K562 (cell line): ENCODE measurements around the gene RREB1. TPM values are rescaled to one million over a fixed set of nuclear protein-coding genes. Genes with fewer than 3 reads are reported as not detected.

Source experiments
- ADNP ChIP-seq: fragments of 200-800 bp; sonication (Bioruptor generic); IDR thresholded peaks from 2 replicates; pipeline ENCODE4 v1.6.1; 2016; ENCODE audit warnings: missing genetic modification characterization, missing compliant biosample characterization
- CBFA2T3 ChIP-seq: fragments of 450-650 bp; IDR thresholded peaks from 2 replicates; pipeline ENCODE4 v1.6.1; 2017
- FOXK2 ChIP-seq, 2 experiments: fragments of 450-650 bp; IDR thresholded peaks in 1 of 2; conservative IDR thresholded peaks in 1 of 2; 2 replicates each; pipeline ENCODE4 v1.6.1; 2016; ENCODE audit warnings: low read depth in 2 of 2, mild to moderate bottlenecking in 1 of 2
- RBM34 ChIP-seq: fragments of 200-400 bp; formaldehyde crosslinking; IDR thresholded peaks from 2 replicates; pipeline ENCODE4 v1.6.1; 2018; ENCODE audit warnings: low read length, borderline replicate concordance; ENCODE audit not compliant: insufficient read depth
- SMARCC2 ChIP-seq: fragments of 450-650 bp; IDR thresholded peaks from 2 replicates; pipeline ENCODE4 v1.6.1; 2017; ENCODE audit warnings: antibody characterized with exemption, moderate library complexity, mild to moderate bottlenecking, low read depth
- SP2 ChIP-seq: IDR thresholded peaks from 2 replicates; pipeline ENCODE4 v1.6.1; 2011; ENCODE audit warnings: mild to moderate bottlenecking, low read depth, low read length, moderate library complexity; ENCODE audit not compliant: poor library complexity, severe bottlenecking; ENCODE audit errors: extremely low read depth
- SRF ChIP-seq, 2 experiments: fragments of 250-450, 450-650 bp in 1 of 2; sonication (Bioruptor Pico) in 1 of 2; sonication (generic) in 1 of 2; formaldehyde crosslinking; IDR thresholded peaks; 2 replicates each; pipeline versions ENCODE4 v1.5.0 to v1.5.1; 2020 to 2022; ENCODE audit warnings: mild to moderate bottlenecking in 1 of 2, missing genetic modification reagents in 1 of 2
- TEAD4 ChIP-seq, 2 experiments: sonication (generic) in 1 of 2; formaldehyde crosslinking in 1 of 2; IDR thresholded peaks; 2 replicates each; pipeline versions ENCODE4 v1.6.1 to v1.8.0; 2012 to 2022; ENCODE audit warnings: borderline replicate concordance in 1 of 2, inconsistent platforms in 1 of 2, low read length in 1 of 2, mild to moderate bottlenecking in 1 of 2, missing genetic modification reagents in 1 of 2
- ZBTB33 ChIP-seq: sonication (generic); formaldehyde crosslinking; IDR thresholded peaks from 2 replicates; pipeline ENCODE4 v1.8.1; 2023; ENCODE audit warnings: mild to moderate bottlenecking, missing genetic modification reagents
- ZNF121 ChIP-seq: sonication (generic); formaldehyde crosslinking; conservative IDR thresholded peaks from 2 replicates; pipeline ENCODE4 v1.8.0; 2022; ENCODE audit warnings: missing genetic modification reagents
- ZNF311 ChIP-seq: fragments of 250-450 bp; sonication (Bioruptor Pico); IDR thresholded peaks from 2 replicates; pipeline ENCODE4 v1.4.0; 2020; ENCODE audit warnings: mild to moderate bottlenecking, moderate library complexity
- ZNF407 ChIP-seq: fragments of 450-650 bp; IDR thresholded peaks from 2 replicates; pipeline ENCODE4 v1.6.1; 2016; ENCODE audit warnings: low read depth
- ZNF57 ChIP-seq: fragments of 450-650 bp; formaldehyde crosslinking; IDR thresholded peaks from 2 replicates; pipeline ENCODE4 v1.4.0; 2020; ENCODE audit warnings: mild to moderate bottlenecking, moderate library complexity
- ZNF76 ChIP-seq: fragments of 250-450 bp; sonication (Bioruptor Pico); IDR thresholded peaks from 2 replicates; pipeline ENCODE4 v1.4.0; 2020; ENCODE audit warnings: mild to moderate bottlenecking, moderate library complexity, borderline replicate concordance
- polyA plus RNA-seq, 8 experiments: library from polyadenylated mRNA; depleted of rRNA in 4 of 8; stranded (reverse) in 5 of 8; unstranded in 3 of 8; fragments of >200 nt; fragmentation: Nextera tagmentation in 2 of 8; fragmentation: Illumina TruSeq in 1 of 8; extraction: Ambion mirVana in 2 of 8; extraction: Trizol in 1 of 8; gene quantifications; 2 replicates each; pipeline versions ENCODE4 v1.2.1 to v1.2.3, GENCODE V29; 2011 to 2014; ENCODE audit warnings: inconsistent platforms in 1 of 8, missing spikeins in 1 of 8
- total RNA-seq, 7 experiments: library from RNA; depleted of rRNA in 6 of 7; stranded (reverse); fragments of >200 nt in 6 of 7; fragmentation: Illumina TruSeq in 2 of 7; extraction: Trizol in 2 of 7; gene quantifications; 2 replicates each; pipeline versions ENCODE4 v1.2.1 to v1.2.3, GENCODE V29; 2011 to 2021; ENCODE audit warnings: low replicate concordance in 1 of 7

RREB1 gene
- total and polyA plus RNA-seq, 9 of the 15 experiments (the other 6 are each of a cell fraction or from before 2014, with no cell fraction given), result 3.3 to 64.2 (median 19.3) TPM

DNA sequence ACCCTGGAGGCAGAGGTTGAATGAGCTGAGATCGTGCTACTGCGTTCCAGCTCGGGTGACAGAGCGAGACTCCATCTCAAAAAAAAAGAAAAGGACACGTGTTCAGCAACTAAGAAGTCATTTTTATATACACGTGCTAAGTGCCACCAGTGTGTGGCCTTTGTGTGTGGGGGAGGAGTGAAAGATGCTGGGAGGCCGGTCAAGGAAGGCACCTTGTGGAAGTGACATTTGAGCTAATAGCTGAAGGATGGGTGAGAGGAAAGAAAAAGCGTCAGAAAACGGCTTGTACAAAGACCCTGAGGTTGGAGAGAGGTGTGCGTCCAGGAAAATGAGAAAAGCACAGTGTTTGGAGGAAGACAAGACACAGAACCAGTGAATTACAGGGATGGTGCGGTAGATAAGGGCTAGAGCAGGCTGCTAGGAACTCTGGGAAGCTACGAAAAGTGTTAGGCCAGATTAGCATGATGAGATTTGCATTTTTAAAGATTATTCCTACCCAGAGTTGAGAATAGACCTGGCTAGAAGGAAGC lies 11.6 kb downstream of the RREB1 start (continued):
- TF ChIP-seq ZNF407, result peak; percentile 47; the same call in 1 of the 2 replicates
- peak; percentile 82 for TF ChIP-seq TEAD4 (IDR thresholded peaks at IDR 0.05; ENCODE audit: low read length)
- no peak for TF ChIP-seq TEAD4 (CRISPR knock-in tag; IDR thresholded peaks at IDR 0.05; ENCODE audit: borderline replicate concordance)
- no peak for TF ChIP-seq ZNF121 (CRISPR knock-in tag)
- TF ChIP-seq ZNF76 (CRISPR knock-in tag), result no peak
- peak; percentile 69 for TF ChIP-seq SMARCC2
- peak; percentile 72 for TF ChIP-seq ZBTB33
- no peak for TF ChIP-seq SP2
- TF ChIP-seq SRF (CRISPR knock-in tag; IDR thresholded peaks at IDR 0.05), result no peak
- TF ChIP-seq FOXK2 (conservative IDR thresholded peaks at IDR 0.05 in 1 of 2, IDR thresholded peaks at IDR 0.05 in 1 of 2; ENCODE audit: low read depth in 2 of 2), result peak; percentile 76 to 81
- TF ChIP-seq ZNF311, result no peak
- TF ChIP-seq CBFA2T3, result peak; percentile 92
- TF ChIP-seq ADNP (tag), result no peak
- TF ChIP-seq ZNF57 (CRISPR knock-in tag), result no peak
- no peak for TF ChIP-seq RBM34
